ENCODE data around the gene KLHL26. TPM values are rescaled to one million over a fixed set of nuclear protein-coding genes. Genes with fewer than 3 reads are reported as not detected.

KLHL26 gene
- total and polyA plus RNA-seq, 9 of the 15 experiments (the other 6 are each of a cell fraction or from before 2014, with no cell fraction given): 0.13 to 13.3 (median 1.4) TPM

DNA sequence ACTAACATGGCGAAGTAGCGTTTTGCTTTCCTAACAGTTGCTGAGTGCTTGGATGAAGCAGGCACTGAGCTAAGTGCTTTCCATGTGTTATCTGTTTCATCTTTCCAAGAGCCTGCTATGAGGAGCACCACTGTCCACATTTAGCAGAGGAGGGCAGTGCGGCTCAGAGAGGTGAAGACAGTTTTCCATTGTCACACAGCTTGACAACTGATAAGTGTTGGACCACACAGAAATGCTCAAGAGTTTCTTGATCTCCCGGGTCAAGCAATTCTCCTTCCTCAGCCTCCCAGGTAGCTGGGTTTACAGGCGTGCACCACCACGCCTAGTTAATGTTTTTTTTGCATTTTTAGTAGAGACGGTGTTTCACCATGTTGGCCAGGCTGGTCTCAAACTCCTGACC, 39.9 kb downstream of the KLHL26 start:
- no peak for ATAC-seq
- ChIA-PET CTCF (ENCODE audit: low intra/inter-chr PET ratio) (no interaction called here), POLR2A (no interaction called here)
- 78% methylated on average over 7 of the region's 7 CpGs for WGBS (ENCODE audit: insufficient coverage, low coverage, missing lambda C conversion rate)
- Histone ChIP-seq H3K36me3 (ENCODE audit: control insufficient read depth, insufficient read depth, low read length) (no peaks in the 10 kb centered on the region), H2AFZ (ENCODE audit: low read depth, low read length) (no peak overlapping the region), H3K9me3 (replicated peaks; ENCODE audit: control insufficient read depth, insufficient read depth, low read depth, low read length) (peaks cover 4% of the 10 kb centered on the region), H3K79me2 (ENCODE audit: control insufficient read depth, insufficient read depth, low read length) (no peaks in the 10 kb centered on the region), H3K4me1 (replicated peaks in 1 of 2; ENCODE audit: control insufficient read depth in 2 of 2, insufficient read depth in 2 of 2, low read length in 2 of 2) (peaks cover 7 to 19% of the 10 kb centered on the region in 2 experiments; a peak in 3 of 5 replicates), H4K20me1 (replicated peaks; ENCODE audit: control insufficient read depth, insufficient read depth, low read length) (no peaks in the 10 kb centered on the region), H3K4me2 (ENCODE audit: insufficient read depth, low read length) (no peak overlapping the region), H3K4me3 (no peak overlapping the region), H3K27me3 (ENCODE audit: control insufficient read depth in 2 of 2, insufficient read depth in 2 of 2, low read length in 2 of 2) (no peaks in the 10 kb centered on the region), H3K9me1 (ENCODE audit: control insufficient read depth, insufficient read depth, low read length) (no peaks in the 10 kb centered on the region), H3K9ac (ENCODE audit: insufficient read depth in 1 of 2, low read depth in 2 of 2, low read length in 2 of 2) (no peak overlapping the region; a peak in 1 of 4 replicates), H3K27ac (ENCODE audit: extremely low read depth, low read depth, low read length) (no peak overlapping the region)
- peak; percentile 44 for FAIRE-seq
- intact Hi-C loops (cut with micrococcal nuclease) (loop anchor here (5.0 kb wide), 3 partner anchors 84 to 209 kb away; partner anchors contain the start of gene FKBP8), in situ Hi-C loops (cut with MboI) (loop anchor here (5.0 kb wide), 1 partner anchor 209 kb away; no protein-coding TSS in a partner anchor)
- no TSS peak for BruUV-seq (replicated peaks)
- TF ChIP-seq KDM1A (IDR thresholded peaks at IDR 0.05) (peak; percentile 47 to 76; a peak in 3 of 4 replicates), RCOR1 (IDR thresholded peaks at IDR 0.05; ENCODE audit: borderline replicate concordance in 1 of 2, low read depth in 2 of 2, low read length in 2 of 2) (0 out of 4 replicates have a peak, but pooled peaks of 1 of the 2 experiments have one; percentile 14), ADNP (tag; IDR thresholded peaks at IDR 0.05) (peak; percentile 57; the same call in 1 of the 2 replicates), ZNF134 (CRISPR knock-in tag; conservative IDR thresholded peaks at IDR 0.05) (peak; percentile 82), TARDBP (IDR thresholded peaks at IDR 0.05) (no peak), SMARCA5 (IDR thresholded peaks at IDR 0.05) (0 out of 2 replicates have a peak, but pooled peaks have one; percentile 39), TCF3 (CRISPR knock-in tag; IDR thresholded peaks at IDR 0.05) (no peak), CCAR2 (IDR thresholded peaks at IDR 0.05; ENCODE audit: low read depth, low read length) (no peak), PTBP1 (IDR thresholded peaks at IDR 0.05; ENCODE audit: low read depth, low read length) (0 out of 2 replicates have a peak, but pooled peaks have one; percentile 67), BCOR (IDR thresholded peaks at IDR 0.05) (peak; percentile 95), HDAC2 (IDR thresholded peaks at IDR 0.05) (0 out of 2 replicates have a peak, but pooled peaks have one; percentile 39), TEAD1 (CRISPR knock-in tag; IDR thresholded peaks at IDR 0.05) (no peak), FOXA3 (CRISPR knock-in tag; conservative IDR thresholded peaks at IDR 0.05 in 1 of 2, IDR thresholded peaks at IDR 0.05 in 1 of 2) (no peak), CBX1 (IDR thresholded peaks at IDR 0.05; ENCODE audit: low read depth) (peak; percentile 79; the same call in 1 of the 2 replicates), ZFP36 (IDR thresholded peaks at IDR 0.05; ENCODE audit: low read depth, low read length, partially characterized antibody) (peak; percentile 84), RBM25 (IDR thresholded peaks at IDR 0.05; ENCODE audit: low read depth, low read length, severe bottlenecking) (peak; percentile 91)
- DNase-seq (ENCODE audit: extremely low read depth in 1 of 4, low spot score in 3 of 4): no peak
